SK-N-SH treated with all-trans-retinoic acid at 6 μM for 48 hours (cell line): ENCODE results near the gene ANAPC5.

ENCODE experiments used
- ESRRG ChIP-seq: fragments of 250-450 bp; sonication (Bioruptor Pico); IDR thresholded peaks from 2 replicates; pipeline ENCODE4 v1.6.1; 2021; ENCODE audit warnings: mild to moderate bottlenecking
- OSR1 ChIP-seq: fragments of 250-450 bp; sonication (Bioruptor Pico); IDR thresholded peaks from 2 replicates; pipeline ENCODE4 v1.8.0; 2022; ENCODE audit warnings: moderate library complexity, mild to moderate bottlenecking, inconsistent platforms
- PATZ1 ChIP-seq: fragments of 250-450 bp; sonication (Bioruptor Pico); IDR thresholded peaks from 2 replicates; pipeline ENCODE4 v1.8.0; 2020; ENCODE audit warnings: mild to moderate bottlenecking, moderate library complexity, borderline replicate concordance
- RARB ChIP-seq: fragments of 250-450 bp; sonication (Bioruptor Pico); IDR thresholded peaks from 2 replicates; pipeline ENCODE4 v1.8.0; 2021; ENCODE audit warnings: mild to moderate bottlenecking, moderate library complexity
- ZFP3 ChIP-seq: fragments of 250-450 bp; sonication (Bioruptor Pico); IDR thresholded peaks from 2 replicates; pipeline ENCODE4 v1.5.0; 2020; ENCODE audit warnings: mild to moderate bottlenecking, moderate library complexity
- ZNF8 ChIP-seq: fragments of 450-650 bp; formaldehyde crosslinking; IDR thresholded peaks from 2 replicates; pipeline ENCODE4 v1.5.0; 2020; ENCODE audit warnings: mild to moderate bottlenecking, moderate library complexity

- TF ChIP-seq ZFP3 (CRISPR knock-in tag) (no peak), PATZ1 (no peak), ESRRG (CRISPR knock-in tag) (no peak), ZNF8 (CRISPR knock-in tag) (no peak), OSR1 (CRISPR knock-in tag) (no peak), RARB (no peak)
These were observed 61.8 kb downstream of the ANAPC5 start for GRCh38 chr12:121290410-121290809.
